ENCODE data around the gene ZNF236.

- no peak for TF ChIP-seq EZH2 (IDR thresholded peaks at IDR 0.05; ENCODE audit: low read depth, low read length, severe bottlenecking)
- TF ChIP-seq POLR2A (IDR thresholded peaks at IDR 0.05; ENCODE audit: control extremely low read depth in 1 of 2, low read depth in 2 of 2, low read length in 2 of 2) = no peak
- no peak for TF ChIP-seq TAF1 (IDR thresholded peaks at IDR 0.05; ENCODE audit: low read depth, low read length)
- TF ChIP-seq CTCF (IDR thresholded peaks at IDR 0.05; ENCODE audit: control extremely low read depth in 1 of 3, insufficient read depth in 1 of 3, low read depth in 1 of 3, low read length in 3 of 3) = no peak
- TF ChIP-seq NRF1 (IDR thresholded peaks at IDR 0.05; ENCODE audit: low read depth, low read length) = no peak
- no peak for TF ChIP-seq POLR2AphosphoS5 (IDR thresholded peaks at IDR 0.05; ENCODE audit: low read depth, low read length)
- TF ChIP-seq, protein P1, sequence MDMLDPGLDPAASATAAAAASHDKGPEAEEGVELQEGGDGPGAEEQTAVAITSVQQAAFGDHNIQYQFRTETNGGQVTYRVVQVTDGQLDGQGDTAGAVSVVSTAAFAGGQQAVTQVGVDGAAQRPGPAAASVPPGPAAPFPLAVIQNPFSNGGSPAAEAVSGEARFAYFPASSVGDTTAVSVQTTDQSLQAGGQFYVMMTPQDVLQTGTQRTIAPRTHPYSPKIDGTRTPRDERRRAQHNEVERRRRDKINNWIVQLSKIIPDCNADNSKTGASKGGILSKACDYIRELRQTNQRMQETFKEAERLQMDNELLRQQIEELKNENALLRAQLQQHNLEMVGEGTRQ (IDR thresholded peaks at IDR 0.05; ENCODE audit: low read length) = no peak
- TF ChIP-seq, protein P2, sequence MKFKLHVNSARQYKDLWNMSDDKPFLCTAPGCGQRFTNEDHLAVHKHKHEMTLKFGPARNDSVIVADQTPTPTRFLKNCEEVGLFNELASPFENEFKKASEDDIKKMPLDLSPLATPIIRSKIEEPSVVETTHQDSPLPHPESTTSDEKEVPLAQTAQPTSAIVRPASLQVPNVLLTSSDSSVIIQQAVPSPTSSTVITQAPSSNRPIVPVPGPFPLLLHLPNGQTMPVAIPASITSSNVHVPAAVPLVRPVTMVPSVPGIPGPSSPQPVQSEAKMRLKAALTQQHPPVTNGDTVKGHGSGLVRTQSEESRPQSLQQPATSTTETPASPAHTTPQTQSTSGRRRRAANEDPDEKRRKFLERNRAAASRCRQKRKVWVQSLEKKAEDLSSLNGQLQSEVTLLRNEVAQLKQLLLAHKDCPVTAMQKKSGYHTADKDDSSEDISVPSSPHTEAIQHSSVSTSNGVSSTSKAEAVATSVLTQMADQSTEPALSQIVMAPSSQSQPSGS (IDR thresholded peaks at IDR 0.05; ENCODE audit: low read length) = no peak
- no peak for TF ChIP-seq KDM5A (IDR thresholded peaks at IDR 0.05; ENCODE audit: low read length)
Observed at GRCh38 chr18:76970770-76971559, 148.6 kb downstream of the ZNF236 start.

All from H1 (cell line).